HG03520 (cell line): ENCODE data around the gene TSHZ1.

ENCODE experiments used
- ATAC-seq: cut with Tn5 transposase; IDR thresholded peaks from one replicate; pipeline ENCODE4 v1.9.1; 2021; ENCODE audit warnings: mild to moderate bottlenecking, moderate library complexity; ENCODE audit not compliant: unreplicated experiment

TSHZ1 gene

DNA sequence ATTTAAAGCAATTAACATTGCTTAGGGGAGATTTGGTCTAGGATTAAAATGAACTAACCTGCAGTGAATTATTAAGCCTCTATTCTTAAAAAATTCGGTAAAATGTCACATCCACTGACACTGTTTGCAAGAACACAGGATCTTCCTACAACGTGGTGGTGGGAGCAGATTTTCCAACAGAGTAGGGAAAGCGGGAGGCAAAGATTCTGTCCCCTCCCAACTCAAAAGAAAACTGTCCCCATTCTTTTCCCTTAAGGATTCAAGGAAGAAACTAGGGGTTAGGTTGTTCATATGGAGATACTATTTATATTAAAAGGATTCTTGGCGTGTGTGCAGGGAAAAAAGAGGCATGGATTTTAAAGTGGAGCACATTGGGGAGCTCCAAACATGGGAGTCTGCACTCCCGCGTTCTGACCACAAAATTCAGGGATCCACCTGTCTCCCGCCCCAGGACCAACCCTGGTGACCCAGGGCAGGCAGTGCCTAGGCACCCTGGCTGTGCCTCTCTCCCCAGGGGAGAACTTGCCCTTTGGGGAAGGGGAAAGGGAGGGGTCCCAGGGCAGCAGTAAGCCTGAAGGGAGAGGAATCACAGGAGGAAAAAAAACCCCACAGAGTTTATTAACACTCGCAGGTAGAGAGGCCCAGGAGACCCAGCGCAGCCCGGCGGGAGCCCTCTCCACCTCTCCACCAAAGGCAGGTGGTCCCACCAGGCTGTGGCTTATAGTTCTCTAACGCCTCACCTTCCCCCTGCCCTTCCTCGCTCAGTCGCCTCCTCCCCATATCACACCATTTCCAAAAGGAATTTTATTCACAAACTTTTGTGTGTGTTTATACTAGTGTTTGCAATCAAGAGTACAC, 3.9 kb upstream of the TSHZ1 start:
- ATAC-seq: no peak

DNA sequence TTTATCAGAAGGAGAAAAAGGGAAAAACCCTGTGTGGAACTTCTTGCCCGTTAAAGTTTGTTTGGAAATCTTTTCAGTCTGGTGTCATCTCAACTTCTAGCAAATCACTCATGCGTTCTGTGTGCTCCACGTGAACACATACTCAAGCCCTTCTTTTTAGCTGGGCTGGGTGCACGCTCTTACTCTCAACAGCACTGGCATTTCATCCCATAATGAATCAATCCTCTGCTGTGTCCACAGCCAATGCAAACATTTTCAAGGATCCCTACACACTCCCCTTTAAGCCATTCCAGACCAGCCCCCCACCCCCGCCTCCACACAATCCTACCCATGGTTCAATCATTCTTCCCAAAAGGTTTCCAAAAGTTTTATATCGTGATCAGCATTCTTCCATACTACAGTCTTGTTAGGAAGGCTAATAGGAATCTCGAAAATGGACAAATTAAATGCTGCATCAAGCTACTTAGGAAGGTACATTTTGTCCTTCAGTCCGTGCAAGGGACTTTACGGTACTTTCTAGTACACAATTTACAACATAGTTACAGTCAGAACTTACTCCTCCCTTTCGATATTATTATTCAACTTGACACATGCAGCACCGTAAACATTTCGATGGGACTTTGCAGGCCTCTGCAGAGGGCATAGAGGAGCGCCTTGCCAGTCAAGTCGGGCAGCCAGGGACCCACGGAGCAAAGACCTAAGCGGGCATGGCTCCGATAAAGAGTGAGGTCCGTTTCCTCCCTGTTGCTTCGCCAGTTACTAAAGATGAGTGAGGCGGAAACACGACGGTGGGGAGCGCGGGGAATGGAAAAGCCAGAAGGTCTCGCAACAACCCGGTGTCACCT, 3.1 kb upstream of the TSHZ1 start:
- ATAC-seq: no peak

DNA sequence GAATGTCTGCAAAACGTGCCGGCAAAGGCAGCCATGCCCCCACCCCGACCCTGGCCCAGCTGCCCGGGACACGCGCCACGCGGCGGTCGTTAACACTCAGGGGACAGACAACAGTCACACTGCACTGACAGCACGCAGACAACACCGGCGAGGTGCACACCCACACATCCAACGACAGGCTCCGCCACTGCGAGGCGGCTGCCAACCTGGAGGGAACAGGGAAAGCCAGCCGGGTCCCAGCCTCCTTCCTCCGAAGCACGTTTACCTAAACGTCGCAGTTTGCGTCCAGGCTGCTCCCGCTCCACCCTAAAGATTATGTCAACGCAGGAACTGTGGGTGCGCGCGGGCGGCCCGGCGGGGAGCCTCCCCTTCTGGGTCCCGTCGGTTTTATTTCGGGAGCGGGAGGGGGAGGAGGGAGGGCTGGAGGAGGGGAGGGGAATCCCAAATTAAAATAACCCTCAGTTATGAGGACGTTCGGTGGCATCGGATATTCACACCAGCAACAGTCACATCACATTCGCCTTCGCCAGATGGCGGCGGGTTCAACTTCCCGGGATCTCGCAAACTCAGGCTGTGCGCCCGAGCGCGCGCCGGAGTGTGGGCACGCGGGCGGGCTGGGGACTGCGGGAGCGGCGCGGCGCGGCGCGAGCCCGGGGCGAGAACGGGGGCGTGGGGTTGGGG, 2.3 kb upstream of the TSHZ1 start:
- ATAC-seq: no peak

DNA sequence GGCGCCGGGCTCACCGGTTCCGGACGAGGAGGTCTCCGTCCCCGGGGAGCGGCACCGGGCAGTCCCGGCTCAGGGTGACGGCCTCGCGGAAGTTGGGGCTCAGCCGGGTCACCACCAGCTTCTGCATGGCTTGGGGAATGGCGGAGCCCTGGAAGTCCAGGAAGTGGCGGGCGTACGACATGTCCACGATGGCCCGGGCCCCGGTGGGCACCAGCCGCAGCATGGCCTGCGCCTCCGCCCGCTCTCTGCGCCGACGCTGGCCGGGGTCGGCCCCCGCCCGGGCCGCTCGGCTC, 1.8 kb upstream of the TSHZ1 start:
- peak; percentile 11 for ATAC-seq

DNA sequence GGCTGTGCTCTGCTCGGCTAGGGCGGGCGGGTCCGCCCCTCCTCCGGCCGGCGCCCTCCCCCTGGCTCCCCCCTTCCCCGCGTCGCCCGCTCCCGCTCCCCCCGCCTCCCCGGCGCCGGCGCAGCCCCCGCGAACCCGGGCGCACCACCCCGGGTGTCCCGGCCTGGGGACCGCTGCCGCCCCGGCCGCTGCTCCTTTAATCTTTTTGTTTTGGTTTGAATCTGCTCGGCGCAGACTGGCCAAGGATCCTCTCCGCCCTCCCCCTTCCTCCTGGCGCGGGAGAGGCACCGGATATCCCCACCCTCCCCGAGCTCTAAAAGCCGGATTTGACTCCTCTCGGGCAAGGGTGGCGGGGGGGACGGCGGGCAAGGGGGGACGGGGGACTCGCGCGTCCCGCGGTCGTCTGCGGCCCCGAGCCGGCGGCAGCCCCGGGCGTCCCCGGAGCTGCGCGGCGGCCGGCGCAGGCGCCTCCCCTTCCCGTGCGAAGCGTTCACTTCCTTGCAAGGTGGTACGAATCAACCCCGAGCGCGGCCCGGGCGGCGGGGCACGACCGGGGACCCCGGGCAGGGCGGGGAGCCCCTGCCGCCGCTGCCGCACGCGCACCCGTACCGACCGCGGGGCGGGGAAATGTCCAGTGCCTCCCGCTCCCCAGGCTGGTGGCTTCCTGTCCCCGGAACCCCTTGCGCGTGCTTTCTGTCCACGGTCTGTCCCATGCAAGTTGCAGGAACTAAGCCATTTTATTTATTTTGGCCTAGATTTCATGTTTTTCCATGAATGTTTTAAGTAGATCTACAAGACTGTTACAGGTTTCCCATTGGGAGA, 1.3 kb upstream of the TSHZ1 start, which contains the start of gene PTGR3:
Gene PTGR3 (minus strand): TSS at position 11 of the 822 bp plus-strand sequence. CDS start 81 bp downstream, outside the sequence.
- ATAC-seq: peak; percentile 36

DNA sequence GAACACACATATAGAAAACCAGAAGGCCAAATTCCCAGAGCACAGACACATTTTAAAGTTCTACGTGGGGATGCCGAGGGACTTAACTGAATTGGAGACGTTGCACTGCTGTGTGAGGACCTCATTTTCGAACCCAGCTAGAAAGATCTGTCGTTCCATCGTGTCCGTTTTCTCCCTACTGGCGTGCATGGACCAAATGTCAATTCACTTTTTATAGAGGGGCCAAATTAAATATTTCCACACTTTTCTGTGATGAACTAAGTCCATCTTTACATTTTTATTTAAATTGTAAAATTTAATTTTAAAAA, 692 bp upstream of the TSHZ1 start:
- no peak for ATAC-seq

DNA sequence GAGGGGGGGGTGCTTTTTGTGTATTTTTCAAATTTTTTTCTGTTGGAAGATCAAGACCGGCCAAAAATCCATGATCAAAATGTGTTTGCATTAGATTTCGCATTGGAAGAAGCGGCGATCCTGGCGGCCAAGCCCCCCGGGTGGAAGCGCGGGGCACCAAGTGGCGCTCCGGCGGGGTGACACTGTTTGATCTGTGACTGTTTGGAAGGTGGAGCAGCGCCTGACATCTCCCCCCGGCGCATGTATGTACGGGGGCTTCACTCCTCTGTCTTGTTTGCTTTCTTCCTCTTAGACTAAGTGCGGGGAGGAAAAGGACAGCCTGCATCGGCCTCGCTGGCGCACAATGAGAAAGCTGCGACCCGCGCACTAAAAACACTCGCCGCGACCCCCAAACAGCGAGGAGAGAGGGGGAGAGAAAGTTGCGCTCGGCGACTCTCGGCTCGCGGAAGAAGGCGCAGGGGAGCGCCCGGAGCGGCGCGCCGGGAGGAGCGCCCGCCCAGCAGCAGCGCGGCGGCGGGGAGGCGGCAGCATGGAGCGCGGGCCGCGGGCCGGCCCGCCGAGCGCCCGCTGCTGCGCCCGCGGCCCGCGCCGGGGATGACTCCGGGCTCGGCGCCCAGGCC, 515 bp downstream of the TSHZ1 start:
- no peak for ATAC-seq

DNA sequence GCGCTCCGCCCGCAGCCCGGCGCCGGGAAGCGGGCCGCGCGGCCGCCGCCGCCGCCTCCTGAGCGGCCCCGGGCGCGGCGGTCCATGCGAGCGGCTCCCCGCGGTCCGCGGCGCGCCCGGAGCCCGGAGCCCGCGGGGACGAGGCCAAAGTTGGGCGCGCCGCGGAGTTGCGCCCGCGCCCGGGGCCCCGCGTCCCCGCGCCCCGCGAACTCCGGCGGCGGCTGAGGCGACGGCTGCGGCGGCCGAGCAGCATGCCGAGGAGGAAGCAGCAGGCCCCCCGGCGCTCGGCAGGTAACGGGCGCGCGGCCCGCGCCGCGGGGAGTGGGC, 992 bp downstream of the TSHZ1 start:
- ATAC-seq: no peak

DNA sequence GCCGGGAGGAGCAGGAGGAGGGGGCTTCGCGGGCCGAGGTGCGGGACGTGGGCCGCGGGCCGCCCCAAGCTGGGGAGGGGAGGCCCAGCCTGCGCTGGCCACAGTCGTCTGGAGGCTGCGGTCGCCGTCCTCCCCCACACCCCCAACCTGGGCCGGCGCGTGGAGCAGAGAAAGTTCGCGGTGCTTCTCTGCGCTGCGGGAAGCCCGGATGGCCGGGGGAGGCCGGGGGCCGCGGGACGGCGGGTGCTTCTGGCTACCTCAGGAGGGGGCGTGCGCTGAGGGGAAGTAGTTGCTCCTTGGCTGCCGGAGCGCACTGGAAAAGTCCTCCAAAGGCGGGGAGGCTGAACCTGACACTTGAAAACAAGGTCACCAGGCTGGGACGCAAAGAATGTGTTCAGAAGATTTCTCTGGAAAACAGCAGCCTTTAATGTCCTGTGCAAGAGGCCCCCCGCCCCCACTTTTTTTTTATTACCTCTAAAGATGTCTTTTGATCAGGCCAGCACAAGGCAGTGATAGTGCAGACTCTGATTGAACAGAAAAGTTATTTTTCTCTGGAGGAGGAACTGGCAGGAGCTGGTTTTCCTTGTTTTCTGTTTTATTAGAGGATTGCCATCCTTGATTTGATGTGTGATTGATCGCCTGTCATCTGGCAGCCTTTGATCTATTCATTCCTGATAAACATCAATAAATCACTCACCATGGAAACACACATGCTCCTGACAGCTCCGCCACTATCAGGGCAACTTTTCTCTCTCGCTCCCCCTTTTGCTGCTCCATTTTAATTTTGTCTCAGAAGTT, 1.6 kb downstream of the TSHZ1 start:
- ATAC-seq: no peak

DNA sequence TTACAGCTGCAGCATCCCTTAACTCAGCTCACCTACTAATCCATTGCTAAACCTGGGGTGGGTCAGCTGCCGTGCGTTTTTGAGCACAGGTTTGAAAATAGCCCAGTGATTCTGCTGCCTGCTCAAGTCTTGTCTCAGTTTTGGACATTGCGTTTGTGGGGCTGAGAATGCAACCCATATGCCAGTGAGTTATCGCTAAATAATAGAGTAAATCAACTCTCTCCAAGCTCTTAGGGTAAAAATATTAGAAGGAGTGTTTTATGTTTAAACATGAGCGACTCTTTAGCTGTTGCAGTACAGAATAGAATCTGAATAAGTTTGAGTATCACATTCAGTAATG, 2.1 kb downstream of the TSHZ1 start:
- ATAC-seq: no peak

DNA sequence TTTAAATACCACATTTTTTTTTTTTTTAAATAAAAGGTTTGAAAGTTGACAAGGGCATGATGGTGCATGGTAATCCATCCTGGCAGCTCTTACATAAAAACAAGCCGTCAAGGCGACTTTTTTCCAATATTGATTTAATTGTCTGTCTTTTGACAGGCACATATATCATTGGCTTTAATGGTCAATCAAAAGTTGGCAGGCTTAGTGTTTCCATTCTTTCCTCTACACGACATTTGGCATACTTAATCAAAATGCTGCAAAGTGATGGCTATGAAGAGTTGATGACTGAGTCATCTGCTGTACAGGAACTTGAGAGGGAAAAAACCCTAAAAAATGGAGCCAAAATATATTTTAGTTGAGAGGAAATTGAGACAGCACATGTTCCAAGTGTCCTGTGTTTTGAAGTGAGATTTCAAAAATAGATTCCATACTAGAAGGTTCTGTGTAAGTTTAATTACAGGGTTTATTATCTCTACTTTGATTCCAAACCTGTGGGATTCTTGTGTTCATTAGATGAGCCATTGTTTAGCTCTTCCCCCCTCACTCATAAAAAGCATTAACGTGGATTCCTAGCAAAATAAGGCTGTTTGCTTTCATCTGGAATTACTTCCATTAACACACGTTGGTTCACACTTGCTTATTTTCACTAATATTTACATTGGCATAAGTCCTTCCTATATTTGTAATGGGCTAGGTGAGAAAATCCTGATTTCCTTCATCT, 3.2 kb downstream of the TSHZ1 start:
- no peak for ATAC-seq

DNA sequence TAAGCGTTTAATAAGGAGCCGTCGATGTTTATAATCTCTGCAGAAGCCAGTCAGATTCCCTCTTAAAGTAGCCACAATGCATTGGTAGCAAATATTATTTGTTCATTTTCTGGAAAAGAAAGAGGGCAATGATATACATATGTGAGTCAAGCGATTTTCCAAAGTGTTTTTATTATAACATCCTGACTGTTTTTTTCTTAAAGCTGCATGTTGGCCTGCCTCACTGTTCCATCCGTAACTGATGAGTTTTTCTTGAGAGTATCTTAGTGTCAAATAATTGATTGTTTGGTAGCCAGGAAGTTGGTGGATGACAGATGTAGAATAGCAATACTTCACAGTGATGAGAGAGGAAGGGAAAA, 3.7 kb downstream of the TSHZ1 start:
- ATAC-seq: no peak

DNA sequence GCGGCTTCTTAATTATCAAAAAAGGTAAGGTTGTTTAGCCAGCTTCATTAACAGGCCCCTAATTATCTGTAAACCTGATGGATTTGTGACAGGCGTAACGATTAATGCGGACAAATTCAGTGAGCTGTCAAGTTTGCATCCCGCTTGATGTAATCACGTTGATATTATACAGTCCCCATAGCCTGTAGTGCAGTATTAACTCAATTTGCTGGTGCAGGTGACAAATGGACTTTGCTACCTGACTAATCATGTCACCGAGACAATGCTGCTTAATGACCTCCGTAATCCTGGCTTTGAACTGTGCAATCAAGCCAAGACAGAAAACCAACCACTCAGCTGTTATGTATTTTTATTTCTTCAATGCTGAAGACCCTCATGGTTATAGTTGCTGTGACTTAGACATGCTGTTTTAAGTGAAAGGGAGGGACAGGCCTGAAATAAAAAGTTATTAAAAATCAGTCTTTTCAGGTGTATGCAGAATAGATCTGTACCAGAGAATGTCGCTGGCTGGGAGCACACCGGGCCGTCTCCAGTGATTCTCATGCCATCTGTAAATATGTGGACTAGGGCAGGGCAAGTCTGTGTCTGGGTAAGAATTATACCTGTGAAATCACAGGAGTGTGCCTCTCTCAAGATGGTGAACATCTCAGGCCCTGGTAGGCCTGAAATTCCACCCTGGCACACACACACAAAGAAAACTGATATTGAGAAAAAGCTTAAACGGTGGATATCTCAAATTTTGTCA, 4.3 kb downstream of the TSHZ1 start:
- no peak for ATAC-seq

DNA sequence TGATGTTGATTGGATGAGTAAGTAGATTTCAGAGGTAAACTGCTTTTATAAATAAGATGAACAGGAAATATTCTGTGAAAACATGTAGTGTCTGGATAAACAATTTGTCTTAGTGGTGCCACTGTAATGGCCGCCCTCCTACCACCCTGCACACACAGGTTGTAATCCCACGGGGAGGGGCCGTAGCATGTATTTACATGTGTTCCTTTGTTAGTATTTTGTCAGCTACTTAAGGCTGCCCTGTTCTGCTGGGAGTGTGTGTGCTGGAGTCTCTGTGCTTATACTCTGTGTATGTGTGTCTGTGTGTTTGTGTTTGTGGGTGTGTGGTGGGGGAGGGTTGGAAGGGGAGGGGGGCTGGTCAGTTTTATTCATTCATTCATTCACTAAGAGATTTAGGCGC, 5.1 kb downstream of the TSHZ1 start:
- no peak for ATAC-seq

DNA sequence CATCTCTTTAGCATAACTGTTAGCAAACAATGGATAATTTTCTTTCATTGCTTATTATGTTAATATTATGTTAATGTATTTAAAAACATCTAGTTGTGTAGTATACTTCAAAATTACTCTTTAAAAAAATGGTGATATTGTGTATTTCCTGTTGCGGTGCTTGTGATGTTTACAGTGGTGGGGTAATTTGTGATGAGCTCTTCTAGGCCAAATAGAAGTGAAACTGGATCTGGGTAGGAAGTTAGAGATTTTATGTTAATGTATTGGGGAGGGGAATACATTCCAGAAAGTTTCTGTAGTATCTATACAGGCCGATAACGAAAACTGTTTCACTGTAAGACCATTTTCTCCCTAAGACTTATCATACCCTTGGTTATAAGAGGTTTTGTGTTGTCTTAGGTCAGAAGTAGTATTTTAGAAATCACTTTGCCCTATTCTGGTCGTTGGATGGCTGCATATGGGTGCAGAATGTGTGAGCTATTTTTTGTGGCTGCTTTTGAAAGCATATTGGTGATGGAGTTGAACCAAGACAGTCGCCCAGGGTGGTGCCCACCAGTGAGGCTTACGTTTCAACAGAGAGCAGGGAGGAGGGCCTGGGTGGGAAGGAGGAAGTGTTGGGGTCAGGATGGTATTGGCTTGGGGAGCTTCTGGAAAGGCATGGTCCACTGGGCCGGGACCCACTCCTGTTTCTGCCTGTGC, 5.8 kb downstream of the TSHZ1 start:
- ATAC-seq: no peak

DNA sequence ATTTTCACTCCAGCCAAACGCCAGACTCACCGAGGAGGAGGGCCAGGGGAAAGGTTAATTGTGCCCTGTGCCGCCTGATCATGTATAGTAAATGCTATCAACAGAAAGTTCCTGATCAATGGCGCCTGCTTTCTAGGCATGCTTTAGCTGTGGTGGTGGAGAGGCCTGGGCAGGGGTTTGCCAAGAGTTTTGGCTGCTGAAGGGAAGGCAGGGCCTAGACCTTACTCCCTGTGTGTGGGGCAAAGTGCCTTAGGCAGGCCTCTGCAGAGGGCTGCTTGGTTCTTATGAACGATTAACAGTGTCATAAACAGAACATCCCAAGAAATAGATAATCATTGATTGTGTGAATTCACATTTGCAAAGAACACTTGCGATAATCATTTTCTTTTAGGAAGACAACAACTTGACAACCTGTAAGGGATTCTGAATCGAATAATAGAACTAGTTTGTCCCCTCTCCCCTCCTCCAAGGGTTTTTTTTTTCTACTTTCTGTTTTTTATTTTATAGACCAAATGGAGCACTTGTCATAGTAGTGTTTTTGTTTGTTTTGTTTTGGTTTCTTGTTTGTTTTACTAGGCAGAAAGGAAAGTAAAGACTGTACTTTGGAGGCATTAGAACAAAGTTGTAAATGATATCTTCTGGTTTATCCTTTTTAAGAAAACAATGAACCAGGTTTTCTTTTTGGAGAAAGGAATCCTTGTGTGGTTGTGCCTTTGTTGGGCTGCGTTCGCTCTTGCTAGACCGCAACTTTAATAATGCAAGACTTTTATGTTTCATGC, 6.5 kb downstream of the TSHZ1 start:
- ATAC-seq: no peak
